Stimulated activated naive CD8-positive, alpha-beta T cell treated with anti-CD3 and anti-CD28 coated beads, Interleukin-15, Interleukin-2, amounts not matched to agents 100 ng/mL and 50 ng/mL, for 24 hours (primary cell): ENCODE data around the gene LRRC42.

Experiments
- H3K27ac Mint-ChIP-seq: one replicate; pipeline ENCODE4 v1.8.0; 2021; ENCODE audit warnings: mild to moderate bottlenecking, mixed read lengths
- H3K27me3 Mint-ChIP-seq: one replicate; pipeline ENCODE4 v1.8.0; 2021; ENCODE audit warnings: mixed read lengths
- H3K36me3 Mint-ChIP-seq: one replicate; pipeline ENCODE4 v1.8.0; 2021; ENCODE audit warnings: low read depth, mixed read lengths
- H3K4me1 Mint-ChIP-seq: one replicate; pipeline ENCODE4 v1.8.0; 2021; ENCODE audit warnings: low read depth, mixed read lengths
- H3K4me3 Mint-ChIP-seq: one replicate; pipeline ENCODE4 v1.8.0; 2021; ENCODE audit warnings: mild to moderate bottlenecking, mixed read lengths
- H3K9me3 Mint-ChIP-seq: one replicate; pipeline ENCODE4 v1.8.0; 2021; ENCODE audit warnings: mixed read lengths

The LRRC42 gene

DNA sequence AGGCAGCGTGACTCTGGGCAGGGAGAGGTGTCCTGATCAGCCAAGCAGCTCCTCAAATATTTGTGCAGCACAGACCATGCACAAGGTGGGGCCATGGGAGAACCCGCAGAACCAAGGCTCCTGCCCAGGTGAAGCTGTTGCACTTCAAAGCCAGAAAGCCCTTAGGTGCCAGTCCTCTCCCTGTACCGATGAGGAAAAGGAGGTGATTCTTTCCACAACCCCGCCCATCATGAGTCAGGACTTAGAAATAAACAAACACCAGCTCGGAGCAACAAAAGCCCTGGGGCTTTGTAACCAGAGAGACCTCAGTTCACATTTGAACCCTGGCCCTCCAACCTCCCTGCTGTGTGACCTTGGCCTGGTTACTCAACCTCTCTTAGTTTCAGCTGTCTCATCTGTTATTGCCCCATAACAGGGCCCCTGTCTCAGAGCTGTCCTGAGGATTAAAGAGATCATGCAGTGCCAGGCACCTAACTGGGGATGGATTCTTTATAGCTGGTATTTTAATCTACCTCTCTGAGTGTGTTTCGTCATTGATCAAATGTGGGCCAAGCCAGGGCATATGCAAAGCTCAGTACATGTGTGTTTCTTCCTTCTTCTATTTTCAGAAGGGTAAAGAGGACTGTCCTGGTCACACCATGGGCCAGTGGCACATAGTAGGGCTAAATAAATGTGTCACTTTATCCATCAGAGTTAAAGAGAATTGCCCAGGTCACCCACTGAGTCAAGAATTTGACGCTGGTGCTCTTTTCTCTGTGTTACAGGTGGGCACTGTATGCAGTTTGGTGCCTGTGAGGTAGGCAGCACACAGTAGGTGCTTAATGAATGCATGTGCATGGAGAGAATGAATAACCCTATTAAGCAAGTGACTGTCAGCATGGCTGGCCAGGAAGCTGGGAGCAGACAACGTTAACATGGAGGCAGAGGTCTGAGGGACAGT is 70.5 kb downstream of the LRRC42 start:
- no peak overlapping the region for H3K27ac Mint-ChIP-seq
- no peaks in the 10 kb centered on the region for H3K27me3 Mint-ChIP-seq

More for the DNA sequence above, 70.5 kb downstream of the LRRC42 start:
- Mint-ChIP-seq H3K9me3 (no peaks in the 10 kb centered on the region), H3K4me1 (no peaks in the 10 kb centered on the region), H3K36me3 (no peaks in the 10 kb centered on the region), H3K4me3 (no peak overlapping the region)
